ENCODE results near the gene DCAF5.
A peak's percentile ranks its signal among the peaks of the same experiment; 100 is the strongest.
"Not testable (repeated sequence)": the region's sequence is repeated elsewhere in the genome, so short reads cannot be mapped to it uniquely, and the experiment has no call there.

Gene DCAF5

DNA sequence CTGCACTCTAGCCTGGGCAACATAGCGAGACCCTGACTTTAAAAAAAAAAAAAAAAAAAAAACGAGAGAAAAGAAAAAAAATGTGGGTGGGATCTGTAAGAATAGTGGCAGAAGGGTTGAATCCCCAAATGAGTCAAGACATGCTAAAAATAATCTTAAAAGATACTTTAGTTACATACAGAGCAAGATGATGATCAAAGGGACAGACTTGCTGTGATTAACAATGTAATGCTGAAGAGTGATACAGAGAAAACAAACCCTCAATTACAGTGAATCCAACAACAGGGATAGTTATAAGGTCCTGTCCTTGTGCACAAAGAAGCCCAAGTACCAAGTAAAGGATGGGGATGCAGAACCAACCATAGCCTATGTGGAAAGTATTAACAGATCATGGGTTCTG is 80.3 kb downstream of the DCAF5 start:
- Histone ChIP-seq H3K27ac (ENCODE audit: poor library complexity, severe bottlenecking) (no peak overlapping the region), H3K27me3 (ENCODE audit: insufficient read depth, poor library complexity, severe bottlenecking) (no peaks in the 10 kb centered on the region), H3K4me3 (ENCODE audit: severe bottlenecking) (no peak overlapping the region), H3K4me1 (ENCODE audit: insufficient read depth, poor library complexity, severe bottlenecking) (peaks cover 3% of the 10 kb centered on the region), H3K9me3 (ENCODE audit: severe bottlenecking) (no peaks in the 10 kb centered on the region), H3K36me3 (ENCODE audit: low read depth) (peaks cover 63% of the 10 kb centered on the region)
- ATAC-seq (ENCODE audit: low read depth) (no peak), DNase-seq (ENCODE audit: low spot score) (no peak)
- TF ChIP-seq, protein P1, sequence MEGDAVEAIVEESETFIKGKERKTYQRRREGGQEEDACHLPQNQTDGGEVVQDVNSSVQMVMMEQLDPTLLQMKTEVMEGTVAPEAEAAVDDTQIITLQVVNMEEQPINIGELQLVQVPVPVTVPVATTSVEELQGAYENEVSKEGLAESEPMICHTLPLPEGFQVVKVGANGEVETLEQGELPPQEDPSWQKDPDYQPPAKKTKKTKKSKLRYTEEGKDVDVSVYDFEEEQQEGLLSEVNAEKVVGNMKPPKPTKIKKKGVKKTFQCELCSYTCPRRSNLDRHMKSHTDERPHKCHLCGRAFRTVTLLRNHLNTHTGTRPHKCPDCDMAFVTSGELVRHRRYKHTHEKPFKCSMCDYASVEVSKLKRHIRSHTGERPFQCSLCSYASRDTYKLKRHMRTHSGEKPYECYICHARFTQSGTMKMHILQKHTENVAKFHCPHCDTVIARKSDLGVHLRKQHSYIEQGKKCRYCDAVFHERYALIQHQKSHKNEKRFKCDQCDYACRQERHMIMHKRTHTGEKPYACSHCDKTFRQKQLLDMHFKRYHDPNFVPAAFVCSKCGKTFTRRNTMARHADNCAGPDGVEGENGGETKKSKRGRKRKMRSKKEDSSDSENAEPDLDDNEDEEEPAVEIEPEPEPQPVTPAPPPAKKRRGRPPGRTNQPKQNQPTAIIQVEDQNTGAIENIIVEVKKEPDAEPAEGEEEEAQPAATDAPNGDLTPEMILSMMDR (IDR thresholded peaks at IDR 0.05; ENCODE audit: poor library complexity, severe bottlenecking), result no peak

DNA sequence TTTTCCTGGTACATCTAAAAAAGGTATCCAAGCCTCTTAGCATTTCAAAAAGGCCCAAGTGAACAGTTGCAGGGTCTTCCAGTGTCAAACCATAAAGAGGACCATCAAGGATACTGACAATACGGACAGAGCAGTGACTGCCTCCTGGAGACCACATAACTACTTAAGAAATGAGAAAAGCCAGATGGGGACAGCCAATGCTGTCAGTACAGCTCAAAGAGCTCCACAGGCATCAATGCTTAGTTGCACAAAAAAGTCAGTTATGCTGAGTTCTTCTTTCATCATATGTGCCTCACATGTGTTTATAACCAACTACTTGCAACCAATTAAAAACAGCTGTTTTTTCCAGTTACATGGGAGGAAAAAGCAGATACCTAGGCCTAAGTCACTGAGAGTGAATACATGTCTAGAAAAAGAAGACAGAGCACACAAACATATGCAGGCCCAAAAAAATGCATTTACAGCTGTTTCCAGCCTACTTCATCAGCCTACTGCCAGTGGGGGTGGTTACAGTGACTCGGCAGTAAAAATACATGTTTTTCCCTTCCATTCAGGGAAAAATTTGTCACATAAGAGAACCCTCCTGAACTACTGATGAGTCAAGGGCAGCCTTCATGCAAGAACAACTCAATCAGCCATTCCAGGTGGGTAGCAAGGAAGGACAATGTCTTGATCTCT is 84.0 kb downstream of the DCAF5 start:
- no peak for DNase-seq (ENCODE audit: low spot score)
- no peak overlapping the region for H3K27ac ChIP-seq (ENCODE audit: poor library complexity, severe bottlenecking)
- TF ChIP-seq, protein P1 (IDR thresholded peaks at IDR 0.05; ENCODE audit: poor library complexity, severe bottlenecking), result no peak
- H3K9me3 ChIP-seq (ENCODE audit: severe bottlenecking), result no peaks in the 10 kb centered on the region
- ATAC-seq (ENCODE audit: low read depth), result 0 out of 3 replicates have a peak, but pooled peaks have one; percentile 12
- H3K27me3 ChIP-seq (ENCODE audit: insufficient read depth, poor library complexity, severe bottlenecking), result no peaks in the 10 kb centered on the region
- H3K4me1 ChIP-seq (ENCODE audit: insufficient read depth, poor library complexity, severe bottlenecking), result no peaks in the 10 kb centered on the region
- H3K36me3 ChIP-seq (ENCODE audit: low read depth), result peaks cover 56% of the 10 kb centered on the region
- no peak overlapping the region for H3K4me3 ChIP-seq (ENCODE audit: severe bottlenecking)

DNA sequence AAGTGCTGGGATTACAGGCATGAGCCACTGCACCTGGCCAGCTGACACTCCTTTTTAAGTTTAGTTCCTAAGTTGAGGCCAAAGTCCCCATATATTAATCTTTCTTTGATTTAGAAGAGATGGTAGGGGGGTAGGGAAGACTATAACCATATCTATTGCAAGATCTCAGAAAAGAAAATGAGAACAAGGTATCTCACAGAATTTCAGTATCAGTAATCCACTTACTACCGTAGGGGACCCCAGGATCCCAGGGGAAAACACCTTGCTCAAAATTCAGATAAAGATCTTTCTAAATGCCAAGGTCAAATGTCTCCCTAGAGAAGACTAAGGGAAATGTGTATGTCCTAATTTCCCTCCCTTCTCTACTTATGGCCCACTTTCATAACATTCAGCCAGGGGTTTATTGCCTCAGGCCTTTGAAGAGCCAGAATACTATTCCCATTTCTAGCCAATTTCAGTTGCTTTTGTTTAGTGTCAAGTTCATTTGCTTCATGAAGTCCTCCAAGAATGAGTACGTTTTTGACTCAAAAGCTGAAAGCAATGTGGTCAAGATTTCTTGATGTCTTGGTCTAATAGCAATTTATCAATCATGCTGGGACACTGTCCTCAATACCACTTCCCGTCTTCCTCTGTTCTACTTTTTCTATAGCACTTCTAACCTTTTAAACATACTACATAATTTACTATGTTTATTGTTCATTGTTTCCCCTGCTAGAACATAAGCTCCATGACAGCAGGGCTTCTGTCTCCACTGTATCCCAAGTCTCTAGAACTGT is 86.3 kb downstream of the DCAF5 start:
- H3K4me1 ChIP-seq (ENCODE audit: insufficient read depth, poor library complexity, severe bottlenecking), result no peaks in the 10 kb centered on the region
- no peak overlapping the region for H3K4me3 ChIP-seq (ENCODE audit: severe bottlenecking)
- H3K27ac ChIP-seq (ENCODE audit: poor library complexity, severe bottlenecking), result no peak overlapping the region
- ATAC-seq (ENCODE audit: low read depth) (no peak), DNase-seq (ENCODE audit: low spot score) (no peak)
- no peaks in the 10 kb centered on the region for H3K27me3 ChIP-seq (ENCODE audit: insufficient read depth, poor library complexity, severe bottlenecking)
- H3K9me3 ChIP-seq (ENCODE audit: severe bottlenecking), result no peaks in the 10 kb centered on the region
- TF ChIP-seq, protein P1 (IDR thresholded peaks at IDR 0.05; ENCODE audit: poor library complexity, severe bottlenecking), result no peak
- peaks cover 54% of the 10 kb centered on the region for H3K36me3 ChIP-seq (ENCODE audit: low read depth)

DNA sequence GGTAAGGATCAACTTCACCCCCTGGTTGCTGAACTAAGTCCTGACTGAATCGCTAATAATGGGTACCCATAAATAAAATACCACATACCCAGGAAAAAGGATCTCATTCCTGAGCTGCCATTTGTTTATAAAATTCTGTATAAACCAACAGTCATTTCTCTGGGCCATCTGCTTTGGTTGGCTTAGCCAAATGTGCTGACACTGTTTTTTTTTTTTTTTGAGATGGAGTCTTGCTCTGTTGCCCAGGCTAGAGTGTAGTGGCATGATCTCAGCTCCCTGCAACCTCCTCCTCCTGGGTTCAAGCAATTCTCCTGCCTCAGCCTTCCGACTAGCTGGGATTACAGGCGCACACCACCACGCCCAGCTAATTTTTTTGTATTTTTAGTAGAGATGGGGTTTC is 87.0 kb downstream of the DCAF5 start:
- H3K27me3 ChIP-seq (ENCODE audit: insufficient read depth, poor library complexity, severe bottlenecking); H3K27ac ChIP-seq (ENCODE audit: poor library complexity, severe bottlenecking); DNase-seq (ENCODE audit: low spot score); H3K9me3 ChIP-seq (ENCODE audit: severe bottlenecking); H3K4me1 ChIP-seq (ENCODE audit: insufficient read depth, poor library complexity, severe bottlenecking); H3K4me3 ChIP-seq (ENCODE audit: severe bottlenecking); ATAC-seq (ENCODE audit: low read depth): not testable (repeated sequence)
- peaks cover 57% of the 10 kb centered on the region for H3K36me3 ChIP-seq (ENCODE audit: low read depth)

DNA sequence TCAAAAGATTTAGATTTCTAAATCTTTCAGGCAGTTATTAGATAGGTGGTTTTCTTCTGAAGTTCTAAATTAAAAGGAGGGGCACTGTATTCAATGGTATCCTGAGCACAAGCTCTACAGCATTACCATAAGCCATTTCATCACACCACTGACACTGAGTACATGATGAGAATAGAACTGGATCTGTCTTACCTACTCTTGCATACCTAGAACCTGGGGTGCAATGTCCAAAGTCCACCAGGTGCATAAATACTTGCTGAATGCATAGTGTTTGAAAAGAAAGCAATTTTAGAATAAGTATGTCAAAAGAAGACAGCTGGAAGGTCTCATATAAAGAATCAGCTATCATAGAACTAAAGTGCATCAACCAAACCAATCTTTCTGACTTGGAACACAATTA is 88.3 kb downstream of the DCAF5 start:
- ATAC-seq (ENCODE audit: low read depth) (no peak), DNase-seq (ENCODE audit: low spot score) (no peak)
- Histone ChIP-seq H3K36me3 (ENCODE audit: low read depth) (peaks cover 57% of the 10 kb centered on the region), H3K4me3 (ENCODE audit: severe bottlenecking) (no peak overlapping the region), H3K4me1 (ENCODE audit: insufficient read depth, poor library complexity, severe bottlenecking) (peaks cover 4% of the 10 kb centered on the region), H3K27me3 (ENCODE audit: insufficient read depth, poor library complexity, severe bottlenecking) (no peaks in the 10 kb centered on the region), H3K27ac (ENCODE audit: poor library complexity, severe bottlenecking) (no peak overlapping the region), H3K9me3 (ENCODE audit: severe bottlenecking) (no peaks in the 10 kb centered on the region)
- TF ChIP-seq, protein P1 (IDR thresholded peaks at IDR 0.05; ENCODE audit: poor library complexity, severe bottlenecking), result no peak
